Measurements from ENCODE around the gene NEK9. TPM values are rescaled to one million over a fixed set of nuclear protein-coding genes. Genes with fewer than 3 reads are reported as not detected.

The NEK9 gene
- total RNA-seq, 1 donor from 2014 or later: 133 TPM

DNA sequence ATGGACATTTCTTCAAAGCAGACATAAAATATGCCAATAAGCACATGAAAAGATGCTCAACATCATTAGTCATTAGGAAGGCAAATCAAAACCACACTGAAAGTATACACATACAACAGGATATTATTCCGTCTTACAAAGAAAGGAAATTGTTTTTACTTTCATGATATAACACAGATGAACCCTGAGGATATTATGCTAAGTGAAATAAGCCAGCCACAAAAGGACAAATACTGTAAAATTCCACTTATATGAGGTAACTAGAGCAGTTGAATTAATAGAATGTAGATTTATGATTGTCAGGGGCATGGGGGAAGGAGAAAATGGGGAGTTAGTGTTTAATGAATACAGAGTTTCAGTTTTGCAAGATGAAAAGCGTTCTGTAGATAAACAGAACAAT is 67.2 kb downstream of the NEK9 start:
- peaks cover 7% of the 10 kb centered on the region for H3K9me3 Mint-ChIP-seq
- peak overlapping the region; percentile 21 for H3K27ac Mint-ChIP-seq
- no peak overlapping the region for H3K4me3 Mint-ChIP-seq
- TF ChIP-seq, protein P1, sequence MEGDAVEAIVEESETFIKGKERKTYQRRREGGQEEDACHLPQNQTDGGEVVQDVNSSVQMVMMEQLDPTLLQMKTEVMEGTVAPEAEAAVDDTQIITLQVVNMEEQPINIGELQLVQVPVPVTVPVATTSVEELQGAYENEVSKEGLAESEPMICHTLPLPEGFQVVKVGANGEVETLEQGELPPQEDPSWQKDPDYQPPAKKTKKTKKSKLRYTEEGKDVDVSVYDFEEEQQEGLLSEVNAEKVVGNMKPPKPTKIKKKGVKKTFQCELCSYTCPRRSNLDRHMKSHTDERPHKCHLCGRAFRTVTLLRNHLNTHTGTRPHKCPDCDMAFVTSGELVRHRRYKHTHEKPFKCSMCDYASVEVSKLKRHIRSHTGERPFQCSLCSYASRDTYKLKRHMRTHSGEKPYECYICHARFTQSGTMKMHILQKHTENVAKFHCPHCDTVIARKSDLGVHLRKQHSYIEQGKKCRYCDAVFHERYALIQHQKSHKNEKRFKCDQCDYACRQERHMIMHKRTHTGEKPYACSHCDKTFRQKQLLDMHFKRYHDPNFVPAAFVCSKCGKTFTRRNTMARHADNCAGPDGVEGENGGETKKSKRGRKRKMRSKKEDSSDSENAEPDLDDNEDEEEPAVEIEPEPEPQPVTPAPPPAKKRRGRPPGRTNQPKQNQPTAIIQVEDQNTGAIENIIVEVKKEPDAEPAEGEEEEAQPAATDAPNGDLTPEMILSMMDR (IDR thresholded peaks at IDR 0.05; ENCODE audit: unreplicated experiment): no peak
- DNase-seq (ENCODE audit: low spot score in 2 of 2, unreplicated experiment in 2 of 2): no peak
- peaks cover 24% of the 10 kb centered on the region for H3K36me3 Mint-ChIP-seq
- no peaks in the 10 kb centered on the region for H3K27me3 Mint-ChIP-seq (ENCODE audit: low read depth)
- peaks cover 22% of the 10 kb centered on the region for H3K4me1 Mint-ChIP-seq

DNA sequence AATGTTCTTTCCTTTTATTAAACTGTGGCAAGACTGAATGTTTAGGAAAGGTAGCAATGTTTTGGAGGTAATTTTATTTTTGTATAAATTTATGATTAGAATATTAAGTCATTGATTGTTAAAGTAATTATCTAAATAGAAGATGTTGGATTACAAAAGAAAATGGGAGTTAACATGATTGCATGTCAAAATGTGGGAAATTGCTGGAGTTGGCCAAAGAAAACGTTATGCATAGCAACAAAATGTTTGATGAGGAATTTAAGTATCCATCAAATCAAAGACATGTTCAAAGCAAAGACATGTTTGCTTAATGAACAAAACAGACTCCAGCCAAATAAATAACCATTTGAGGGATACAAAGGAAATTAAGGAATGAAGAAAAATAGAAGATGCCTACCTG is 72.4 kb downstream of the NEK9 start:
- TF ChIP-seq, protein P1 (IDR thresholded peaks at IDR 0.05; ENCODE audit: unreplicated experiment): no peak
- Mint-ChIP-seq H3K4me3 (no peak overlapping the region), H3K27ac (peak overlapping the region; percentile 54), H3K9me3 (peaks cover 2% of the 10 kb centered on the region), H3K4me1 (peaks cover 28% of the 10 kb centered on the region), H3K36me3 (peaks cover 16% of the 10 kb centered on the region), H3K27me3 (ENCODE audit: low read depth) (no peaks in the 10 kb centered on the region)
- no peak for DNase-seq (ENCODE audit: low spot score in 2 of 2, unreplicated experiment in 2 of 2)

DNA sequence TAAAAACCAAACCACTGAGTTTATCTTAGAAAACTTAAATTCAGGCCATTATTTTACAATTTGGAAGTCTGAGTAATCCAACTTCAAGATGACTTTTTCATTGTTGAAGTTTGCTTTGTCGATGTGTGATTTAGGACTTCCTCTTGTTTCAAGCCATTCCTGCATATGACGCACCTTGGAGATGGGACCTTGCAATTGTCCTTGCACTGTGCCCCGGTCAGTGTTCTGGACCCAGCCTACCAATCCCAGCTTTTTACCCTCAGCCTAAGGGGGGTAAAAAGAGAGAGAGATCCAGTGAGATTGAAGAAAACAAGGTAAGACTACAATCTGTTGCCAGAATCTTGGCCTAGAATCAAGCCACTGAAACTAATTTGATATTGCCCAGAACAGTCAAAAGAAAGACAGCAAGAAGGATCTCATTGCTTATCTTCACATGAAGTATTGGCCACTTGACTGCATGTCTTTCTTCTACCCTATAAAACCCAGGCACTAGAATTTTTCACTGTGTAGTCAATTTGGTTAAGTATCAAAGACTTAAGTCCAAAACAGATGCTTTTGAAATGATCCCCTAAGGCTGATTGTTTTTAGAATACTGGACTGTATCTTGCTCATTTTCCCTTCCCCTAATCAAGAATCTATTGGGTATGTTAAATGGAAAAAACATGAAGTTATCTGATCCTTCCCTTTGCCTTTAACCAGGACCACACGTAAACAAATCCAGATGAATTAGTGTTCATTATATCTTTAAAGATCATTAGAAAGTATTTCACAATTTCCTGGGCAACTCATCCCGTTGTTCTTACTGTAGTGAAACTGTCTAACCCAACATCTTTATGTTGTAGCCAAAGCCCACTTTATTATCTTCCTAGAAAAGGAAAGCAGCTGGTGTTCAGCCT is 73.2 kb downstream of the NEK9 start:
- no peak for DNase-seq (ENCODE audit: low spot score in 2 of 2, unreplicated experiment in 2 of 2)
- Mint-ChIP-seq H3K27me3 (ENCODE audit: low read depth) (no peaks in the 10 kb centered on the region), H3K27ac (peak overlapping the region; percentile 70), H3K4me1 (peaks cover 26% of the 10 kb centered on the region), H3K36me3 (peaks cover 20% of the 10 kb centered on the region), H3K9me3 (no peaks in the 10 kb centered on the region), H3K4me3 (no peak overlapping the region)
- TF ChIP-seq, protein P1 (IDR thresholded peaks at IDR 0.05; ENCODE audit: unreplicated experiment): no peak

- Mint-ChIP-seq H3K4me1 (peaks cover 26% of the 10 kb centered on the region), H3K36me3 (peaks cover 30% of the 10 kb centered on the region), H3K4me3 (peak overlapping the region; percentile 91), H3K9me3 (peaks cover 12% of the 10 kb centered on the region), H3K27me3 (ENCODE audit: low read depth) (no peaks in the 10 kb centered on the region), H3K27ac (peak overlapping the region; percentile 97)
- TF ChIP-seq, protein P1 (IDR thresholded peaks at IDR 0.05; ENCODE audit: unreplicated experiment): no peak
- DNase-seq (ENCODE audit: low spot score in 2 of 2, unreplicated experiment in 2 of 2): no peak
Observed at GRCh38 chr14:75051556-75051899, 75.3 kb downstream of the NEK9 start.

DNA sequence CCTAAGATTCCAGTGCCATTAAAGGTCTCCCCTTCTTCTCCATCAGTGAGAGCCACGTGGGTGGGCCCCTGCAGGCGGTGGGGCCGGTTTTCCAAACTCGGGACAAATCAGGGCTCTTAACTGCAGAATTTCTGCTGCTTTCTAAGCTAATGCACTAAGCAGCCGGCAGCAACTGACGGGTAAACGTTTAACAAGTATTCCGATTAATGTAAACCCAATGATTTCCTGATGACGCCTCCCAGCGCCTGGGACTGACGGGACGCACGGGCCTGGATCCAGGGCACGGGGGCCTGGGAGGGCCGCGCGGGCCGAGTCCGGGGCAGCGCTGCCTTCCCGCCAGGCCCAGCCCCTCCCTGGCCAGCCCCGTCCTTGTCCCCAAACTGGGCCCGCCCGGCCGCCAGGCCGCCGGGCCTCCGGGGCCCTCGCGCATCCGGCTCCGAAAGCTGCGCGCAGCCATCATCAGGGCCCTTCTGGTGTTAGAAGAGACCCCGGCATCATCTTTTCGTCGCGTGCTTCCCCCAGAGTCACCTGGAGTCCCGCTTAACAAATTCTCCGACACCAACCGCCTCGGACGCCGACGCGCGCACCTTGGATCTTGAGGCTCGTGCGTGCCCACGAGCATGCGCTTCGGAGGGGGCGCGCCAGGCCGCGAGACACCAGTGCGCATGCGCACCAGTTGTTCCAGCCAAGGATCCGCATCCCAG is 75.8 kb downstream of the NEK9 start, which contains the start of gene MLH3:
Gene MLH3, minus strand, starts transcription at position 616 of the 704 bp plus-strand sequence. CDS start 1,812 bp downstream, outside the sequence.
- Mint-ChIP-seq H3K27me3 (ENCODE audit: low read depth) (no peaks in the 10 kb centered on the region), H3K9me3 (peaks cover 12% of the 10 kb centered on the region)
- TF ChIP-seq, protein P1 (IDR thresholded peaks at IDR 0.05; ENCODE audit: unreplicated experiment): no peak

More for the DNA sequence above, 75.8 kb downstream of the NEK9 start, which contains the start of gene MLH3:
- H3K4me1 Mint-ChIP-seq: peaks cover 28% of the 10 kb centered on the region
- peak; percentile 74 to 86 for DNase-seq (ENCODE audit: low spot score in 2 of 2, unreplicated experiment in 2 of 2)
- H3K27ac Mint-ChIP-seq: peak within 1 kb of the TSS; percentile 97
- H3K4me3 Mint-ChIP-seq: peak within 1 kb of the TSS; percentile 91
- H3K36me3 Mint-ChIP-seq: peaks cover 32% of the 10 kb centered on the region

Data from mesothelial cell of epicardium (in vitro differentiated cells).